Trophoblast cell (in vitro differentiated cells and primary cell): ENCODE measurements around the gene ITPKB.
A peak's percentile ranks its signal among the peaks of the same experiment; 100 is the strongest.

Source experiments
- DNase-seq, 2 donors: peaks; one replicate each; pipeline ENCODE4 v3.0.0-alpha.2; 2016
- H2AFZ ChIP-seq: 2 replicates; pipeline ENCODE4 v1.6.1; 2013; ENCODE audit warnings: low read length, moderate library complexity, mild to moderate bottlenecking; ENCODE audit not compliant: insufficient read depth, poor library complexity
- H2AK5ac ChIP-seq: 2 replicates; pipeline ENCODE4 v1.6.1; 2013; ENCODE audit warnings: mild to moderate bottlenecking, low read length
- H2BK120ac ChIP-seq: 2 replicates; pipeline ENCODE4 v1.6.1; 2013; ENCODE audit warnings: low read length, mild to moderate bottlenecking, moderate library complexity; ENCODE audit not compliant: insufficient read depth, poor library complexity
- H2BK12ac ChIP-seq: 2 replicates; pipeline ENCODE4 v1.6.1; 2013; ENCODE audit warnings: mild to moderate bottlenecking, low read length, moderate library complexity
- H2BK5ac ChIP-seq: 2 replicates; pipeline ENCODE4 v1.6.1; 2013; ENCODE audit warnings: low read length, low read depth, moderate library complexity, mild to moderate bottlenecking; ENCODE audit not compliant: poor library complexity
- H3K14ac ChIP-seq: 2 replicates; pipeline ENCODE4 v1.6.1; 2013; ENCODE audit warnings: mild to moderate bottlenecking, low read length
- H3K18ac ChIP-seq: 2 replicates; pipeline ENCODE4 v1.6.1; 2013; ENCODE audit warnings: mild to moderate bottlenecking, low read length
- H3K23ac ChIP-seq: 2 replicates; pipeline ENCODE4 v1.6.1; 2013; ENCODE audit warnings: low read length
- H3K27ac ChIP-seq: 2 replicates; pipeline ENCODE4 v1.5.1; 2013; ENCODE audit warnings: low read depth, mild to moderate bottlenecking, inconsistent platforms, low read length, moderate library complexity
- H3K27me3 ChIP-seq: 2 replicates; pipeline ENCODE4 v1.6.1; 2013; ENCODE audit warnings: inconsistent platforms, mild to moderate bottlenecking, low read length, moderate library complexity; ENCODE audit not compliant: insufficient read depth
- H3K36me3 ChIP-seq, 2 experiments: 1 replicate in 1 of 2; 2 replicates in 1 of 2; pipeline ENCODE4 v1.6.1; 2013; ENCODE audit warnings: low read length in 2 of 2, mild to moderate bottlenecking in 2 of 2, moderate library complexity in 1 of 2; ENCODE audit not compliant: insufficient read depth in 2 of 2, control insufficient read depth in 1 of 2
- H3K4ac ChIP-seq: 2 replicates; pipeline ENCODE4 v1.6.1; 2013; ENCODE audit warnings: low read depth, mild to moderate bottlenecking, low read length, moderate library complexity
- H3K4me1 ChIP-seq, 2 experiments: 1 replicate in 1 of 2; 2 replicates in 1 of 2; pipeline ENCODE4 v1.6.1; 2013; ENCODE audit warnings: low read length in 2 of 2, mild to moderate bottlenecking in 2 of 2, moderate library complexity in 1 of 2; ENCODE audit not compliant: insufficient read depth in 2 of 2, control insufficient read depth in 1 of 2
- H3K4me2 ChIP-seq: 2 replicates; pipeline ENCODE4 v1.6.1; 2013; ENCODE audit warnings: inconsistent platforms, mild to moderate bottlenecking, low read length, moderate library complexity
- H3K4me3 ChIP-seq: 2 replicates; pipeline ENCODE4 v1.5.1; 2013; ENCODE audit warnings: mild to moderate bottlenecking, low read depth, low read length, inconsistent platforms
- H3K79me1 ChIP-seq: one replicate; pipeline ENCODE4 v1.6.1; 2013; ENCODE audit warnings: low read length
- H3K79me2 ChIP-seq: 2 replicates; pipeline ENCODE4 v1.6.1; 2013; ENCODE audit warnings: low read length, mild to moderate bottlenecking; ENCODE audit not compliant: control insufficient read depth, insufficient read depth, poor library complexity
- H3K9ac ChIP-seq: 2 replicates; pipeline ENCODE4 v1.6.1; 2013; ENCODE audit warnings: mild to moderate bottlenecking, low read length
- H3K9me3 ChIP-seq: 2 replicates; pipeline ENCODE4 v1.6.1; 2013; ENCODE audit warnings: low read depth, mild to moderate bottlenecking, control low read depth, inconsistent platforms, low read length; ENCODE audit not compliant: insufficient read depth
- H4K12ac ChIP-seq: 2 replicates; pipeline ENCODE4 v1.6.1; 2013; ENCODE audit warnings: low read depth, mild to moderate bottlenecking, low read length, moderate library complexity
- H4K8ac ChIP-seq: 2 replicates; pipeline ENCODE4 v1.6.1; 2013; ENCODE audit warnings: low read depth, mild to moderate bottlenecking, low read length, moderate library complexity
- H4K91ac ChIP-seq: one replicate; pipeline ENCODE4 v1.6.1; 2013; ENCODE audit warnings: low read depth, mild to moderate bottlenecking, low read length, moderate library complexity
- WGBS: extraction: QIAGEN DNeasy Blood & Tissue Kit; methylation state at CpG from one replicate; pipeline ENCODE4 v1.1.7; 2013; ENCODE audit warnings: missing lambda C conversion rate; ENCODE audit not compliant: insufficient read length, insufficient coverage; ENCODE audit errors: extremely low coverage; 5-methylcytosine and 5-hydroxymethylcytosine counted together

The ITPKB gene

GRCh38 chr1:226644541-226645176 is 94.4 kb downstream of the ITPKB start:
- Histone ChIP-seq H2BK120ac (no peak overlapping the region), H2BK5ac (no peak overlapping the region), H3K14ac (no peak overlapping the region), H3K27ac (no peak overlapping the region), H3K23ac (no peak overlapping the region), H2BK12ac (no peak overlapping the region), H4K91ac (no peak overlapping the region), H3K4me1 (peaks cover 28 to 34% of the 10 kb centered on the region in 2 experiments), H3K9me3 (peaks cover 6% of the 10 kb centered on the region), H4K12ac (no peak overlapping the region), H3K4me3 (no peak overlapping the region), H3K79me2 (no peaks in the 10 kb centered on the region), H3K4me2 (no peak overlapping the region), H3K79me1 (peaks cover 2% of the 10 kb centered on the region), H3K4ac (no peak overlapping the region), H2AK5ac (no peak overlapping the region), H3K9ac (no peak overlapping the region), H3K36me3 (peaks cover 4 to 7% of the 10 kb centered on the region in 2 experiments), H3K27me3 (no peaks in the 10 kb centered on the region), H4K8ac (no peak overlapping the region), H2AFZ (no peak overlapping the region), H3K18ac (no peak overlapping the region)
- no peak for DNase-seq
- WGBS: no CpG with 5 or more reads among the region's 10 CpGs

- peaks cover 2% of the 10 kb centered on the region for H3K9me3 ChIP-seq
- peaks cover 4 to 6% of the 10 kb centered on the region in 2 experiments for H3K36me3 ChIP-seq
- no peak overlapping the region for H2AK5ac ChIP-seq
- no peak overlapping the region for H3K27ac ChIP-seq
- H2BK5ac ChIP-seq: no peak overlapping the region
- H3K18ac ChIP-seq: no peak overlapping the region
- no peak overlapping the region for H3K4me3 ChIP-seq
- H2AFZ ChIP-seq: no peak overlapping the region
- H2BK12ac ChIP-seq: no peak overlapping the region
- H2BK120ac ChIP-seq: no peak overlapping the region
- H3K4me2 ChIP-seq: no peak overlapping the region
- H3K23ac ChIP-seq: no peak overlapping the region
- H3K79me2 ChIP-seq: no peaks in the 10 kb centered on the region
- H4K91ac ChIP-seq: peak overlapping the region; percentile 5
- no peaks in the 10 kb centered on the region for H3K27me3 ChIP-seq
- H4K12ac ChIP-seq: no peak overlapping the region
- H3K4me1 ChIP-seq: peaks cover 28 to 35% of the 10 kb centered on the region in 2 experiments
- no peak overlapping the region for H3K9ac ChIP-seq
- peaks cover 2% of the 10 kb centered on the region for H3K79me1 ChIP-seq
- DNase-seq: no peak
- no CpG with 5 or more reads among the region's 18 CpGs for WGBS
- no peak overlapping the region for H3K14ac ChIP-seq
- H3K4ac ChIP-seq: no peak overlapping the region
- no peak overlapping the region for H4K8ac ChIP-seq
Measured at GRCh38 chr1:226643611-226644540, 95.2 kb downstream of the ITPKB start.

DNA sequence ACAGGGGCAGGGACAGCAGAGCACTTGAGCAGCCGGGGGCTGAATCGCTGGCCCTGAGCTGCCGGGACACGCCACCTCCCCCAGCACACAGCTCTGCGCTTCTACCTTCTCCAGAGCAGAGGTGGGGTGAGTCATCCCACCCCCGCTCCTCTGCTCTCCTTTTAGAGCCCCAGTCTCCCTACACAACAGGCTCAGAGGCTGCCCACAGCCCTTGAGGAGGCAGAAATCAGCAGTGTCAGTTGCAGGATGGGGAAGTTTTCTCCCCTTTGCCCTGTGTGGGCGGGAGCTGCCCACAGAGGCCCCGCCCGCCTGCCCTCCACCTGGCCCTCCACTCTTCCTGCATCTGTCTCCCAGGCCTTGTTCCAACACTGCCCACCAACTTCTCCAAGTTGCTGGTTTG is 95.9 kb downstream of the ITPKB start:
- H3K4me1 ChIP-seq: peaks cover 28 to 35% of the 10 kb centered on the region in 2 experiments
- H3K4ac ChIP-seq: no peak overlapping the region
- no peak overlapping the region for H3K18ac ChIP-seq
- H4K12ac ChIP-seq: no peak overlapping the region
- H3K27ac ChIP-seq: no peak overlapping the region
- no peak overlapping the region for H3K9ac ChIP-seq
- H3K79me1 ChIP-seq: peaks cover 2% of the 10 kb centered on the region
- no peaks in the 10 kb centered on the region for H3K27me3 ChIP-seq
- WGBS: no CpG with 5 or more reads among the region's 9 CpGs
- H3K79me2 ChIP-seq: no peaks in the 10 kb centered on the region
- peaks cover 2% of the 10 kb centered on the region for H3K9me3 ChIP-seq
- H4K91ac ChIP-seq: no peak overlapping the region
- H3K23ac ChIP-seq: no peak overlapping the region
- H3K14ac ChIP-seq: no peak overlapping the region
- no peak overlapping the region for H2AFZ ChIP-seq
- H3K36me3 ChIP-seq: peaks cover 4 to 6% of the 10 kb centered on the region in 2 experiments
- no peak overlapping the region for H4K8ac ChIP-seq
- H2BK120ac ChIP-seq: no peak overlapping the region
- H2AK5ac ChIP-seq: no peak overlapping the region
- no peak overlapping the region for H3K4me2 ChIP-seq
- H2BK5ac ChIP-seq: no peak overlapping the region
- DNase-seq: peak; percentile 13 to 22
- H2BK12ac ChIP-seq: no peak overlapping the region
- H3K4me3 ChIP-seq: no peak overlapping the region

GRCh38 chr1:226642421-226642820 is 96.7 kb downstream of the ITPKB start:
- H2BK120ac ChIP-seq: no peak overlapping the region
- no peak for DNase-seq
- H3K4me3 ChIP-seq: no peak overlapping the region
- H3K27ac ChIP-seq: no peak overlapping the region
- no peak overlapping the region for H2BK12ac ChIP-seq
- H3K4me2 ChIP-seq: no peak overlapping the region
- peaks cover 2% of the 10 kb centered on the region for H3K79me1 ChIP-seq
- no peak overlapping the region for H2AFZ ChIP-seq
- H2AK5ac ChIP-seq: no peak overlapping the region
- H3K27me3 ChIP-seq: no peaks in the 10 kb centered on the region
- H3K23ac ChIP-seq: no peak overlapping the region
- H3K4ac ChIP-seq: no peak overlapping the region
- no peak overlapping the region for H2BK5ac ChIP-seq
- no CpG with 5 or more reads among the region's 8 CpGs for WGBS
- peaks cover 4% of the 10 kb centered on the region in 2 experiments for H3K36me3 ChIP-seq
- H3K79me2 ChIP-seq: no peaks in the 10 kb centered on the region
- H3K14ac ChIP-seq: peak overlapping the region; percentile 15
- no peak overlapping the region for H3K9ac ChIP-seq
- H3K18ac ChIP-seq: no peak overlapping the region
- H4K12ac ChIP-seq: no peak overlapping the region
- peaks cover 28 to 35% of the 10 kb centered on the region in 2 experiments for H3K4me1 ChIP-seq
- no peak overlapping the region for H4K91ac ChIP-seq
- no peak overlapping the region for H4K8ac ChIP-seq
- peaks cover 2% of the 10 kb centered on the region for H3K9me3 ChIP-seq
